ENCODE data around the gene OCA2.
"Not testable (repeated sequence)": the region's sequence is repeated elsewhere in the genome, so short reads cannot be mapped to it uniquely, and the experiment has no call there.

The OCA2 gene

GRCh38 chr15:27783678-27784077 lies 315.4 kb downstream of the OCA2 start:
- no peak for DNase-seq (ENCODE audit: low read depth in 1 of 2, low spot score in 1 of 2)

GRCh38 chr15:27782125-27782524 lies 317.0 kb downstream of the OCA2 start:
- DNase-seq (ENCODE audit: low read depth in 1 of 2, low spot score in 1 of 2): no peak

GRCh38 chr15:27776501-27776900 lies 322.6 kb downstream of the OCA2 start:
- no peak for DNase-seq (ENCODE audit: low read depth in 1 of 2, low spot score in 1 of 2)

- DNase-seq (ENCODE audit: low read depth in 1 of 2, low spot score in 1 of 2): no peak
These were observed 324.5 kb downstream of the OCA2 start for GRCh38 chr15:27774638-27775037.

- DNase-seq (ENCODE audit: low read depth in 1 of 2, low spot score in 1 of 2): no peak
These were observed 324.9 kb downstream of the OCA2 start for GRCh38 chr15:27774191-27774590.

GRCh38 chr15:27771892-27772291 lies 327.2 kb downstream of the OCA2 start:
- DNase-seq (ENCODE audit: low read depth in 1 of 2, low spot score in 1 of 2): no peak

GRCh38 chr15:27770769-27771554 lies 328.2 kb downstream of the OCA2 start:
- no peak for DNase-seq (ENCODE audit: low read depth in 1 of 2, low spot score in 1 of 2)

- no peak for DNase-seq (ENCODE audit: low read depth in 1 of 2, low spot score in 1 of 2)
These were observed 329.0 kb downstream of the OCA2 start for GRCh38 chr15:27770086-27770607.

GRCh38 chr15:27769652-27770051 lies 329.5 kb downstream of the OCA2 start:
- DNase-seq (ENCODE audit: low read depth in 1 of 2, low spot score in 1 of 2): no peak

GRCh38 chr15:27768732-27769475 lies 330.2 kb downstream of the OCA2 start:
- no peak for DNase-seq (ENCODE audit: low read depth in 1 of 2, low spot score in 1 of 2)

GRCh38 chr15:27767918-27768640 lies 331.0 kb downstream of the OCA2 start:
- no peak for DNase-seq (ENCODE audit: low read depth in 1 of 2, low spot score in 1 of 2)

GRCh38 chr15:27767430-27767829 lies 331.7 kb downstream of the OCA2 start:
- DNase-seq (ENCODE audit: low read depth in 1 of 2, low spot score in 1 of 2): not testable (repeated sequence)

GRCh38 chr15:27764339-27764738 lies 334.8 kb downstream of the OCA2 start:
- no peak for DNase-seq (ENCODE audit: low read depth in 1 of 2, low spot score in 1 of 2)

GRCh38 chr15:27763514-27763913 lies 335.6 kb downstream of the OCA2 start:
- DNase-seq (ENCODE audit: low read depth in 1 of 2, low spot score in 1 of 2): no peak

GRCh38 chr15:27762471-27762870 lies 336.6 kb downstream of the OCA2 start:
- no peak for DNase-seq (ENCODE audit: low read depth in 1 of 2, low spot score in 1 of 2)

- DNase-seq (ENCODE audit: low read depth in 1 of 2, low spot score in 1 of 2): no peak
These were observed 342.1 kb downstream of the OCA2 start for GRCh38 chr15:27757052-27757451.

GRCh38 chr15:27752691-27753090 lies 346.4 kb downstream of the OCA2 start:
- DNase-seq (ENCODE audit: low read depth in 1 of 2, low spot score in 1 of 2): no peak

GRCh38 chr15:27747997-27748396 lies 351.1 kb downstream of the OCA2 start:
- no peak for DNase-seq (ENCODE audit: low read depth in 1 of 2, low spot score in 1 of 2)

GRCh38 chr15:27746401-27746955 lies 352.6 kb downstream of the OCA2 start:
- DNase-seq (ENCODE audit: low read depth in 1 of 2, low spot score in 1 of 2): no peak

- no peak for DNase-seq (ENCODE audit: low read depth in 1 of 2, low spot score in 1 of 2)
These were observed 354.5 kb downstream of the OCA2 start for GRCh38 chr15:27744641-27745040.

GRCh38 chr15:27743638-27744037 lies 355.5 kb downstream of the OCA2 start:
- no peak for DNase-seq (ENCODE audit: low read depth in 1 of 2, low spot score in 1 of 2)

Data from activated T-helper 1 cell treated with anti-CD3 and anti-CD28 coated beads, Interleukin-2, amount 50 U/mL, for 16 hours (primary cell).